ENCODE data around the gene ZSWIM4.
"Not testable (repeated sequence)": the region's sequence is repeated elsewhere in the genome, so short reads cannot be mapped to it uniquely, and the experiment has no call there.

The ZSWIM4 gene

GRCh38 chr19:13790354-13790753 lies 4.9 kb upstream of the ZSWIM4 start:
- DNase-seq (ENCODE audit: extremely low read depth, low read depth) = no peak
- TF ChIP-seq CTCF (IDR thresholded peaks at IDR 0.05; ENCODE audit: low read depth, low read length) = no peak

- DNase-seq (ENCODE audit: extremely low read depth, low read depth) = not testable (repeated sequence)
Observed at GRCh38 chr19:13793317-13793716, 1.9 kb upstream of the ZSWIM4 start.

GRCh38 chr19:13794398-13794756 lies 866 bp upstream of the ZSWIM4 start:
- TF ChIP-seq CTCF (IDR thresholded peaks at IDR 0.05; ENCODE audit: low read depth, low read length) = no peak
- DNase-seq (ENCODE audit: extremely low read depth, low read depth) = peak; percentile 80

GRCh38 chr19:13795595-13796300 lies 505 bp downstream of the ZSWIM4 start:
- TF ChIP-seq CTCF (IDR thresholded peaks at IDR 0.05; ENCODE audit: low read depth, low read length) = no peak
- DNase-seq (ENCODE audit: extremely low read depth, low read depth) = no peak

GRCh38 chr19:13796301-13797057 lies 1.2 kb downstream of the ZSWIM4 start:
- peak; percentile 86 for DNase-seq (ENCODE audit: extremely low read depth, low read depth)

GRCh38 chr19:13797058-13797440 lies 1.8 kb downstream of the ZSWIM4 start:
- DNase-seq (ENCODE audit: extremely low read depth, low read depth) = no peak
- TF ChIP-seq CTCF (IDR thresholded peaks at IDR 0.05; ENCODE audit: low read depth, low read length) = no peak

More at GRCh38 chr19:13796301-13797057, 1.2 kb downstream of the ZSWIM4 start:
- TF ChIP-seq CTCF (IDR thresholded peaks at IDR 0.05; ENCODE audit: low read depth, low read length) = peak; percentile 54

GRCh38 chr19:13797870-13798269 lies 2.6 kb downstream of the ZSWIM4 start:
- TF ChIP-seq CTCF (IDR thresholded peaks at IDR 0.05; ENCODE audit: low read depth, low read length) = no peak
- DNase-seq (ENCODE audit: extremely low read depth, low read depth) = no peak
